HG03060 (cell line): ENCODE results near the gene TAF11.
"Not testable (repeated sequence)": the region's sequence is repeated elsewhere in the genome, so short reads cannot be mapped to it uniquely, and the experiment has no call there.

ENCODE experiments used
- ATAC-seq: cut with Tn5 transposase; IDR thresholded peaks from one replicate; pipeline ENCODE4 v1.9.1; 2021; ENCODE audit warnings: low read depth, moderate number of reproducible peaks; ENCODE audit not compliant: unreplicated experiment

The TAF11 gene

GRCh38 chr6:34871853-34872252, 16.0 kb downstream of the TAF11 start:
- no peak for ATAC-seq

DNA sequence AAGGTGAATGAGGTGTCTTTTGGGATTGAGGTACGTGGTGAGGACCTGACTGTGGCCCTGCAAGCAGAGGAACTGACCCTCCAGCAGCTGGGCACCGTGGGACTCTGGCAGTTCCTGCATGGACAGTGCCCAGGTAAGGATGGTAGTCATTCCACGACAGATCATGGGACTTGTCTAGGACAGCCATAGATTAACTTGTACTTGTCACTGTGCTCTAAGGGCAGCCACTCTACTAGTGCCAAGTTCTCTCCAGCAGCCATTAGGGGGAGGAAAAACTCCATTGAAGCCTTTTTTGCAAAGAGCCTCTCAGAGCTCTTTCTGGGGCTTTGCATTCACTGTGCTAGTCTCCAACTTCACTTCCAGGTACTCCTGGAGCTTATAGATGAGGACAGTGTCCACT, 20.4 kb downstream of the TAF11 start:
- ATAC-seq, result no peak

GRCh38 chr6:34866509-34866908, 21.3 kb downstream of the TAF11 start:
- no peak for ATAC-seq

GRCh38 chr6:34865107-34865506, 22.7 kb downstream of the TAF11 start:
- no peak for ATAC-seq

DNA sequence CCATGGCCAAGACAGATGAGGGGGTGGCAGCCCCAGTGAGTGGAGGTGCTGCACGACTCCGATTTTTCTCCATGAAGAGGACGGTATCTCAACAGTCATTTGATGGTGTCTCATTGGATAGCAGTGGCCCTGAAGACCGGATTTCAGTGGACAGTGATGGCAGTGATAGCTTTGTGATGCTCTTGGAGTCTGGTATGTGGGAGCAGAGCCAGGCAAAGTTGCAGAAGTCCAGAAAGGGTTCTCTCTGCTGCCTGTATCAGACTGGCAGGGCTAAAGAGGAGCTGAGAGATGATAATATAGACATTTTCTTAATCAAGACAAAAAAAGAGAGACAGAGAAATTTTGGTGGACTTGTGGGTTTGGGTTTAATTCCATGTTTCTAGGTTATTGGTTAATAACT, 23.8 kb downstream of the TAF11 start:
- ATAC-seq, result no peak

GRCh38 chr6:34860776-34861175, 27.1 kb downstream of the TAF11 start:
- no peak for ATAC-seq

GRCh38 chr6:34859951-34860350, 27.9 kb downstream of the TAF11 start:
- ATAC-seq, result no peak

DNA sequence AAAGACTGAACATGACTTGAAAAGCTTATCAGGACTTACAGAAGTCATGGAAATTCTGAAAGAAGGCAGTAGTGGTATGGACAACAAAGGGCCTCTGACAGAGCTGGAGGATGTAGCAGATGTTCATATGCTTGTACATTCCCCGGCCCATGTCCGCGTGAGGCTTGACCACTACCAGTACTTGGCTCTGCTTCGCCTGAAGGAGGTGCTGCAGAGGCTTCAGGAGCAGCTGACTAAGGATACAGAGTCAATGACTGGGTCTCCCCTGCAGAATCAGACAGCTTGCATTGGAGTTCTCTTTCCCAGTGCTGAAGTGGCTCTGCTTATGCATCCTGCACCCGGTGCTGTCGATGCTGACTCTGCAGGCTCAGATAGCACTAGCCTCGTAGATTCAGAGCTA, 29.2 kb downstream of the TAF11 start:
- no peak for ATAC-seq

DNA sequence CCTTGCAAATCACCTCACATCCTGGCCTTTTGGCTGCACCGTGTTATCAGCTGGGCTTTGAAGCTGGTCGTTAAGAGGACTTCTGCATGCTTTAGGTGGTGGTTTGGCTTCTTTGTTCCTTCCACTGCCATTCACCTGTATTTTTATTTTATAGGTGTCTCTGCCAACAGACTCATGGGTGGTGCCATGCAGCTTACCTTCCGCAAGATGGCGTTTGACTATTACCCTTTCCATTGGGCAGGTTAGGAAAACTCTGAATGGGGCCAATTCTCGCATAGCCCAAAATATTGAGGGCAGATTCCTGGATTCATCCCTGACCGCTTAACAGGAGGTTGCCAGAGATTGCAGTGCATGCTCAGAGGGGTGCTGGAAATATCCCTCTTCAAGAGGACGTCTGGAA, 32.4 kb downstream of the TAF11 start:
- ATAC-seq, result no peak

DNA sequence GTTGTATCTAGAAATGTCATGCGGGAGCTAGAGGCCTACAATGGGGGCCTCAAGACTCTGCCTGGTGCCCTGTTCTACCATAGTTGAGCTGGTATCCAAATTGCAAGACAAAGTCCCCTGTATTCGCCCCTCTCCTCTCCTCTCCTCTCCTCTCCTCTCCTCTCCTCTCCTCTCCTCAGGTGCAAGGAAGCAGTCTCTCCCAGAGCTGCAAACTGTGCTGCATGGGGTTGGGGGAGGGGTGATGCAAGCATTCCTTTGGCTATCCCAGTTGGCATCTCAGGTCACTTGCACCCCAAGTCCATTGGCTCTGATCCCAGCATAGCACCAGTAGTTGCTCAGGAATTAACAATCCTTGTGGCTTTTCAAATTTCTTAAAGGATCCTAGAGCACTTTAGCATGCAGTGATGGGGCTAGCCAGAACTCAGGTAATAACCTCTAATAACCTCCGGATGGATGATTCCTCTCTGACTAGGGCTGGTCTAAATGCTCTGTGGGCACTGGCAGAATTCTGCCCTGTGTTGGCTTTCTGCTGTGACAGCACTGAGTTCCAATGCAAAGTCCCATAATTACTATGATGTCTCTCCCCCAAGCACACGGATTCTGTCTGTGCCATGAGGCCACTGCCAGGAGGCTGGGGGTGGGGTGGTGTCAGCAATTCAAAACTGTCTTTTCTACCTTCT, 35.3 kb downstream of the TAF11 start:
- no peak for ATAC-seq

GRCh38 chr6:34851361-34851760, 36.5 kb downstream of the TAF11 start:
- ATAC-seq, result no peak

DNA sequence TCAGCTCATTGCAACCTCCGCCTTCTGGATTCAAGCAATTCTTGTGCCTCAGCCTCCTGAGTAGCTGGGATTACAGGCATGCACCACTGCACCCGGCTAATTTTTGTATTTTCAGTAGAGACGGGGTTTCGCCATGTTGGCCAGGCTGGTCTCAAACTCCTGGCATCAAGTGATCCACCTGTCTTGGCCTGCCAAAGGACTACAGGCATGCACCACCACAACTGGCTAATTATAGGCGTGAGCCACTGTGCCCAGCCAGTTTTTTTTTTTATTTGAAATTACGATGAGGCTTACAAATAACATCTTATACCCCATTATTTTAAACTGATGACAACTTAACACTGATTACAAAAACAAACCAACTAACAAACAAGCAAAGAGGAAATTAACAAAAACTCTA, 38.8 kb downstream of the TAF11 start:
- ATAC-seq, result not testable (repeated sequence)

DNA sequence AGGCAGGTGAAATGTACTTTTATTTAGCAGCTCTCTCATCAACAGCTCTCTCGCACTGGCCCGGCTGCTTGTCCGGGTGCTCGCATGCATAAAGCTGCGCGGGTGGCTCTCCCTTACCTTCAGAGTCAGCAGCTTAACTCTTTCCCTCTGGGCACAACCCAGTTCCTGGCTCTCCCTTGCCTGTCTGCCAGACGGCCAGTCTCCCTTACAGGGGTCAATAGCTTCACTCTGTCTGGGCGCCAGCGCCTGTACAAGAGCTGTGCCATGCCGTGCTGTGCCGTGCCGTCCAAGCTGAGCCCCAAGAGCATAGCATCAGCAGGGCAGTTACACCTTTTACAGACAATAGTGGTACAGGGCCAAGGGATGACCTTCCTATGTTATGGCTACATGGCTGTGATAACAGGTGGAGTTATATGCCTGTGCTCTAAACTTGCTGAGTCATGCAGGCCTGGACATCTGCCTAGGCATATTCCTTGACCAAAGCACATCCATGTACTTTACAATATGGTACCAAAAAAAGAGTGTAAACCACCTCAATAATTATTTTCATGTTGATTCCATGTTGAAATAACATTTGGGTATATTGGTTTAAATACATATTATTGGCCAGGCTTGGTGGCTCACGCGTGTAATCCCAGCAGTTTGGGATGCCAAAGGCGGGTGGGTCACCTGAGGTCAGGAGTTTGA, 48.0 kb downstream of the TAF11 start:
- ATAC-seq, result no peak

DNA sequence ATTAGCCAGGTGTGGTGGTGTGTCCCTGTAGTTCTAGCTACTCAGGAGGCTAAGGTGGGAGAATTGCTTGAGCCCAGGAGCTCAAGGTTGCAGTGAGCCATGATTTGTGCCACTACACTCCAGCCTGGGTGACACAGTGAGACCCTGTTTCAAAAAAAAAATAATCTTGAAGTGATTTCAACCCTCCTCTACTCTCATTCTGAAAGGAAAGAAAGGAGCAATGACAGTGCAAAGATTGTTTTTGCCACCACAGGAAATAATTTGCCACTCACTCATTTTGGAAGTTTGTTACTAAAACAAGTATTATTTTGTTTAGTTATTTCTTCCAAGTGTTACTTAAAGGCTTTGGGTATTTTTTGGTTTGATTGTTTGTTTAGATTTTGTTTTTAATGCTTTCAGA, 50.3 kb downstream of the TAF11 start:
- ATAC-seq, result no peak

- ATAC-seq, result no peak
These were observed 51.4 kb downstream of the TAF11 start for GRCh38 chr6:34836451-34836850.

GRCh38 chr6:34836008-34836407, 51.8 kb downstream of the TAF11 start:
- no peak for ATAC-seq

DNA sequence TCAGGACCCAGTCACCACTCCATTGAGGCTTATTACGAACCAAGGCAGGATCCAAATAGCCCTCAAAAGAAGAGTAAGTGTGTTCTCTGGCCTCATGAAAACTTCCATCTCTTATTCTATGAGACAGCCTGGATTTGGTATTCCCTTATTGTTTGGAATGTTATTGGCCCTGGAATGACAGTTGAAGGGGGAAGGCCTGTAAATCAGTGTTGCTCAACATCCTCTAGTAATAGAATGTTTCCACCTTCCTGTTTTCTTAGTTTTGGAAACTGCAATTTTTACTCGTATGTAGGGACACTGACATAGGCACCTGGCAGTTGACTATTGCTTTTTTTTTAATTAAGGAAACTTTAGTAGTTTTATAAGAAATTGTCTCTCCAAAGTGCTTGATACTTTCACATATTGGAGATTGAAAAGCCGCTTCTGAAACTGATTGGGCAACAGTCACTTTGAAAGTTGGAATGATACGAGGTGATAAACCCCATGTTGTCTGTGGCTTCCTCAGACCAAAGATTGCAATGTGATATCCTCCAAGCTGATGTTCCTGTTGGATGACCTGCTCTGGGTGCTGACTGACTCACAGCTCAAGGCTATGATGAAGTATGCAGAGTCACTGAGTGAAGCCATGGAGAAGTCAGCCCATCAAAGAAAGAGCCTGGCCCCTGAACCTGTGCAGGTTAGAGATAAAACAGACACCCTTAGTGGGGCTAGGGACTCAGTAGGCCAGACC, 52.9 kb downstream of the TAF11 start:
- no peak for ATAC-seq

DNA sequence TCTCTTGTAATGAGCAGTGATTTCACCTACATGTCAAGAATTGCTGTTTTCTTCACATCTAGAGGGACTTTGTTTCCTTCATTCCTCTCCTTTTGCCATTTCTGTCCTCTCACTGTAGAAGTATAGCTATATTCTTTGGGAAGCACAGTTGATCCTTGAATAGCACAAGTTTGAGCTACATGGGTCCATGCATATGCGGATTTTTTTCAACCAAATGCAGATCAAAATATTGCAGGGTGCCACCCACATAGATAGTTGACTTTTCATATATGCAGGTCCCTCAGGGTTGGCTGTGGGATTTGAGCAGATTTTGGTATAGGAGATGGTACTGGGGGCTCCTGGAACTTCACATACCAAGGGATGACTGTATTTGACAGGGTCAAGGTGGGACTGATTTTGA, 54.9 kb downstream of the TAF11 start:
- no peak for ATAC-seq

DNA sequence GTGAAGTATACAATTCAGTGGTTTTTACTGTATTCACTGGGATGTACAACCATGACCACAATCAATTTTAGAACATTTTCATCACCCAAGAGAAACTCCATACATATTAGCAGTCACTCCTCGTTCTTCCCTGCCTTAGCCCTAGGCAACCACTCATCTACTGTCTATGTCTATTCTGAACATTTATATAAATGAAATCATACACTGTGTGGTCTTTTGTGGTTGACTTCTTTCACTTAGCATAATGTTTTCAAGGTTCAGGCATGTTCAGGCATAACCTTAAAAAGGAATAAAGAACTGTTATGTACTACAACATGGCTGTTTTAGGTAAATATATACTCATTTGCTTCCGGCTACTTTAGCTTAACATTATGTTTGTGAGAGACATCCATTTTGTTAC, 58.7 kb downstream of the TAF11 start:
- no peak for ATAC-seq
